GM18511 (cell line): Measurements from ENCODE around the gene SOAT2.
"Not testable (repeated sequence)": the region's sequence is repeated elsewhere in the genome, so short reads cannot be mapped to it uniquely, and the experiment has no call there.

Experiments used
- ATAC-seq: cut with Tn5 transposase; IDR thresholded peaks from one replicate; pipeline ENCODE4 v1.9.1; 2021; ENCODE audit warnings: mild to moderate bottlenecking, moderate library complexity; ENCODE audit not compliant: unreplicated experiment

Gene SOAT2

GRCh38 chr12:53079226-53080117, 23.8 kb upstream of the SOAT2 start, which contains the start of gene SPRYD3:
TSS of gene SPRYD3 (minus strand) at chr12:53079390. CDS start at chr12:53079333, 57 bp downstream.
- peak; percentile 98 for ATAC-seq

- ATAC-seq, result no peak
Observed at GRCh38 chr12:53082637-53083175, 20.6 kb upstream of the SOAT2 start.

- ATAC-seq, result no peak
Observed at GRCh38 chr12:53086361-53086760, 16.9 kb upstream of the SOAT2 start.

DNA sequence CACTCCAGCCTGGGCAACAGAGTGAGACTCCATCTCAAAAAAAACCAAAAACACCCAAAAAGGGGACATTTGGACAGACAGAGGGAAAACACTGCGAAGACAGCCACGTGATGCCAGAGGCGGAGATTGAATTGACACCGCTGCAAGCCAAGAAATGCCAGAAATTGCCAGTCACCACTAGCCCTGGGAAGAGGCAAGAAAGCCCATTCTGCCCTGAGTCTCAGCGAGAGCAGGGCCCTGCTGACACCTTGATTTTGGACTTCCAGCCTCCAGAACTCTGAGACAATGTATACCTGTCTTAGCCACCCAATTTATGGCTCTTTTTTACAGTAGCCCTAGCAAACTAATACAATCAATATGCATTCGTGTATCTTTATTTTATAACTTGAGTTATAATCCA, 13.2 kb upstream of the SOAT2 start:
- ATAC-seq, result no peak

GRCh38 chr12:53090554-53090953, 12.7 kb upstream of the SOAT2 start:
- ATAC-seq, result no peak

- ATAC-seq, result no peak
Observed at GRCh38 chr12:53091756-53092155, 11.5 kb upstream of the SOAT2 start.

DNA sequence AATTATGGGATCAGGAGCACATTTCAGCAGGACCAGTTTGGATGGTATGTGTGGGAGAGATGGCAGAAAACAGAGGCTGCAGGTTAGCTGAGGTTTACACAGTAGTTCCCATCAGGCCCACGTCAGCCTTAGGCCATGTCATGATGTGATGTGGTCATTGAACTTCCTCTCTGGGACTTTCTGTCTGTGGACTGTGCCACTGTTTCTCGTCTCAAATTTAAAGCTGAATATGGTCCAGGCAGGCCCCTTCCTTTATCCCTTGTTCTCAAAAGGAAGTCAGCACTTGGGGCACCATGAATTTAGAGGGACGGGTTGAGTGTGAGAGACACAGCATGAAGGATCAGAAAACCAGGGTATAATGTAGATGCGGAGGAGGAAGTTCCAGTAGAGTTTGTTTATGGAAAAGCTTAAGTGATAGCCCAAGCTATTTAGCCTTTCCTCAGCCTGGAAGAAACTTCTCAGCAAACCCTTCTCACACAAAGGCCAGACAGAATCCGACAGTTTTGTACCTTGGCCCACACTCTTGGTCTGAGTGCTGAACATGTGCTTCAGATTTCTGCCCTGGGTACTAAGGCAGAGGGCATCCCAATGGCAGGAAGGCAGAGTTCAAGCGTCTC, 9.4 kb upstream of the SOAT2 start:
- no peak for ATAC-seq

- ATAC-seq, result no peak
Observed at GRCh38 chr12:53094394-53094787, 8.9 kb upstream of the SOAT2 start.

- ATAC-seq, result not testable (repeated sequence)
Observed at GRCh38 chr12:53094796-53095595, 8.3 kb upstream of the SOAT2 start.

GRCh38 chr12:53095596-53095895, 7.7 kb upstream of the SOAT2 start:
- ATAC-seq, result not testable (repeated sequence)

DNA sequence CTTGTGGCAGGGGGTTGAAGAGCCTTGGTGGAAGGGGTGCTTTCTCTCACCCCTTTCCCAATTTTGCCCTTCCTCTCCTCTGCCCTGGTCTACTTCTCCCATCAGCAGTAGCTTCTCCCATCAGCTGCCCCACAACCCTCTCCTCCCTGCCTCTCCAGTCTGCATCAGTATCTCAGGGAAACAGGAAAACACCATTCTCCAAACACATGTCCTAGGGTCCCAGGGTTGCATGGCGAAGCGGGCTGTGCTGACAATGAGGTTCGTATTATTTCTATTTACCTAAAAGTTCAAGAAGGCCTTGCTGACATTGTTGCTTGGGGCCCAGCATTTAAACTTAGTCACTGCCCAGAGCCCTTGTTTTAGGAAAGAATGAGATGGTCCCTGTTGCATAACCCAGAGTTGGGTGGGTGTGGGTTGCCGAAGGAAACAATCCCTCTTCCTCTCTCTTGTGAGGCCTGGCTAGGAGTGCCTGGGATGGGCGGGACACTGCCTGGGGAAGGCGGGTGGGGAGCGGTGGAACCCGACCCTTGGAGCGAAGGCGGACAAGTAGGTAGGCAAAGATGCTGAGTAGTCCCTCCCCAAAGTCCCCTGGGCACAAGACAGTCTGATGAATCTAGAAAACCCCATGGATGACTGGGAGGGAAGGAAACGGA, 7.1 kb upstream of the SOAT2 start:
- no peak for ATAC-seq

DNA sequence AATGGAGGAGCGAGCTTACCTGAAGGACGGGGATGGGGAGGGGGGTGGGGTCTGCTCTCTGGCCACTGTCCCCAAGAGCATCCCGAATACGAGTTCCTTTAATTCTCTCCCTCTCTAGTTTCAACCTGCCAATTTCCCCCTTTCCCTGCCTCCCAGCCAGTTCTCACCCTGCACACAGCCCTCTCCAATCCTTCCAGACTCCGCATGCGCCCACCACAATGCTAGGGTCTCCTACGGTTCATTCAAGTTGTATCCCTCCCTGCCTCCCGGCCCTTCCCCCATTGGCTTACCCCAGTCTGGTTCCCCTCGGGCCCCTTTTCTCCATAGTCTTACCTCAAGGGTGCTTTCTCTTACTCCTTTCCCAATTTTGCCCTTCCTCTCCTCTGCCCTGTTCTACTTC, 6.5 kb upstream of the SOAT2 start:
- no peak for ATAC-seq

- ATAC-seq, result no peak
Observed at GRCh38 chr12:53097207-53097563, 6.1 kb upstream of the SOAT2 start.

DNA sequence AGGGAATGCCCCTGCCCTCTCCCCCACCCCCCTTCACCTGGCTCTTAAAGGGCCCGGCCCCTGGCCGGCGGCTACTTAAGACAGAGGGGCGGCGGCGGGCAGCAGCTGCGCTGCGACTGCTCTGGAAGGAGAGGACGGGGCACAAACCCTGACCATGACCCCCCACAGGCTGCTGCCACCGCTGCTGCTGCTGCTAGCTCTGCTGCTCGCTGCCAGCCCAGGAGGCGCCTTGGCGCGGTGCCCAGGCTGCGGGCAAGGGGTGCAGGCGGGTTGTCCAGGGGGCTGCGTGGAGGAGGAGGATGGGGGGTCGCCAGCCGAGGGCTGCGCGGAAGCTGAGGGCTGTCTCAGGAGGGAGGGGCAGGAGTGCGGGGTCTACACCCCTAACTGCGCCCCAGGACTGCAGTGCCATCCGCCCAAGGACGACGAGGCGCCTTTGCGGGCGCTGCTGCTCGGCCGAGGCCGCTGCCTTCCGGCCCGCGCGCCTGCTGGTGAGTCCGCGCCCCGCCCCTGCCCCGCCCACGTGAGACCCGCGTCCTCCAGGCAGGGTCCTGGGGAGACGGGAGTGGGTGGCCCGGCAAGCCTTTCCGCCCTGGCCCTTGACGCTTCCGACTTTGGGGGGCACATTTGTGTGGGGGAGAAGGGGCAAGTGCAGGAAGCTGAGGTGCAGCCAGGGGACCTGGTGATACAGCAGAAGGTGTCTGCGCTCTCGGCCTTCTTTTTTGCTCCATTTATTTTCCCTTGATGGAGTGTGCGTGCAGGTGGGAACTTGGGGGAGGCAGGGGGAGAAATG, 5.5 kb upstream of the SOAT2 start, which contains the start of gene IGFBP6:
Gene IGFBP6, plus strand, starts transcription at position 104 of the 790 bp plus-strand sequence. Its CDS starts 51 bp downstream, at position 155.
- peak; percentile 67 for ATAC-seq

DNA sequence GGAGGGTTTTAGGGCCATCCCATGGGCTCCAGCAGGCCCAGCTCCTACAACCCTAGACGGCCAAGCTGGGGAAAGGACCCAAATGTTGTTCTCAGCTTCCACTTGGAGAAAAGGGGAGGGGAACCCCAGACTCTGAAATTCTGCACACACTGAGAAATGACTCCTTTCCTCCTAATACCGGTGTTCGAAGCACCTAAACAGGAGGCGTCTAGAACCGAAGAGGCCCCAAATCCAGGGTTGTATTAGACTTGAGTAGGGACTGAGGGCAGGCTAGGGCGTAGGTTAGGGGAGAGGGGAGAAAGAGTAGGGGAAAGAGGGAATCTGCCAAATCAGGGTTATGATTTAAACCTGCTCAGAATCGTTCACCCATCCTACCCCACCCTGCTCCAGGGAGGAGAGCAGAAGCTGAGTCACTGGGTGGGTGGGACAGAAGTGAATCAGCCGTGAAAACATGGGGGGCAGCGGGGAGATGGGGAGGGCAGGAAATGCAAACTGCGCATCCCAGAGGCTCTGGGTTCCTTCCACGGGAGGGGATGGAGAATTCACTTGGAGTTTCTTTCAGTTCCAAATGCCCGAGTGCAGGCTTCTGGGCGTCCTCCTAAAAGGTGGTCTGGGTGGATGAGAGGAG, 4.8 kb upstream of the SOAT2 start:
- no peak for ATAC-seq

GRCh38 chr12:53099071-53099882, 4.0 kb upstream of the SOAT2 start:
- no peak for ATAC-seq

DNA sequence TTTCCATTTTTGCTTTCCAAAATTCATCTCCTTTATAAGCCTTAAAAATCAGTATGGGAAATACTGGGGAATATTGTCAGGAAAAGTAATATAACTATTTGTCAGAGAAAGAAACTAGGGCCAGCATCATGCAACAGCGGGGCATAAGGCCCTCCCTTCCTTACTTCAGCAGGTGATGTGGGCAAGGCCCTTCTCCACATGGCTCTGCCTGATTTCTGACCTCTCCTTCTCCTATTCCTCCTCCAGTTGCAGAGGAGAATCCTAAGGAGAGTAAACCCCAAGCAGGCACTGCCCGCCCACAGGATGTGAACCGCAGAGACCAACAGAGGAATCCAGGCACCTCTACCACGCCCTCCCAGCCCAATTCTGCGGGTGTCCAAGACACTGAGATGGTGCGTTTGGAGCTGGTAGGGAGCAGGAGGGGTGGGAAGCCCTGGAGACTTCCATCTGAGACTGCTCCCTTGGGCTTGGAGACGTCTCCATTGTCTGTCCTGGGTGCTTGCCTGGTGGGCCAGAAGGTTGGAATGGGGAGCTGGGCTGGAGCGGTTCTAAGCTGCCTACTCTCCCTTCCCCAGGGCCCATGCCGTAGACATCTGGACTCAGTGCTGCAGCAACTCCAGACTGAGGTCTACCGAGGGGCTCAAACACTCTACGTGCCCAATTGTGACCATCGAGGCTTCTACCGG, 2.7 kb upstream of the SOAT2 start:
- no peak for ATAC-seq

- no peak for ATAC-seq
Observed at GRCh38 chr12:53101266-53101665, 2.0 kb upstream of the SOAT2 start.
